Esophagus squamous epithelium (tissue), 5 donors: ENCODE results near the gene ZNF446. TPM values are rescaled to one million over a fixed set of nuclear protein-coding genes. Genes with fewer than 3 reads are reported as not detected.
A peak's percentile ranks its signal among the peaks of the same experiment; 100 is the strongest.
"Not testable (repeated sequence)": the region's sequence is repeated elsewhere in the genome, so short reads cannot be mapped to it uniquely, and the experiment has no call there.

Source experiments
- DNase-seq: peaks from one replicate; lab custom pipeline; 2025; lab: John Stamatoyannopoulos, UW
- H3K27ac ChIP-seq, 4 donors: fragments of 200-600 bp; sonication (generic); one replicate each; pipeline ENCODE4 v1.5.1; 2016 to 2019; ENCODE audit warnings: mild to moderate bottlenecking in 1 of 4
- H3K27me3 ChIP-seq, 4 donors: fragments of 200-600 bp; sonication (generic); 1 replicate in 3 of 4; 2 replicates in 1 of 4; pipeline versions ENCODE4 v1.5.1 to v1.6.0; 2017 to 2021; ENCODE audit warnings: antibody characterized with exemption in 1 of 4
- H3K36me3 ChIP-seq, 3 donors: fragments of 200-600 bp; sonication (generic); one replicate each; pipeline ENCODE4 v1.5.1; 2016 to 2019
- H3K4me1 ChIP-seq, 3 donors: fragments of 200-600 bp; sonication (generic); one replicate each; pipeline ENCODE4 v1.5.1; 2017 to 2019
- H3K4me3 ChIP-seq, 4 donors: fragments of 200-600 bp; sonication (generic); 1 replicate in 3 of 4; 2 replicates in 1 of 4; pipeline ENCODE4 v1.5.1; 2016 to 2019; ENCODE audit warnings: mild to moderate bottlenecking in 2 of 4, moderate library complexity in 1 of 4
- H3K9me3 ChIP-seq, 3 donors: fragments of 200-600 bp; sonication (generic); one replicate each; pipeline ENCODE4 v1.5.1; 2016 to 2019
- POLR2A ChIP-seq, 4 donors: fragments of 450-650 bp; IDR thresholded peaks; one replicate each; pipeline ENCODE4 v1.6.1; 2017; ENCODE audit warnings: antibody characterized with exemption in 4 of 4, mild to moderate bottlenecking in 4 of 4, moderate library complexity in 3 of 4
- WGBS, 2 donors: methylation state at CpG; one replicate each; pipeline ENCODE4 v1.1.5; 2018; 5-methylcytosine and 5-hydroxymethylcytosine counted together
- intact Hi-C: fragments of 100-400 bp; cut with DNase I; formaldehyde crosslinking; loops from one replicate; pipeline ENCODE4 v1.15.0; 2022
- total RNA-seq, 4 donors: library from RNA; depleted of rRNA; stranded (reverse); fragments of >200 nt; gene quantifications; one replicate each; pipeline ENCODE4 v1.1.0, GENCODE V29; 2016
- TF ChIP-seq, protein P1 (sequence below), 6 experiments: fragments of 450-650 bp in 4 of 6; fragments of 200-600 bp in 2 of 6; sonication (generic) in 2 of 6; IDR thresholded peaks; one replicate each; pipeline ENCODE4 v1.5.1; 2016 to 2019; ENCODE audit warnings: antibody characterized with exemption in 6 of 6, mild to moderate bottlenecking in 4 of 6, moderate library complexity in 4 of 6
- donor health status: DM: yes; HTN: yes; CAD: no.

Gene ZNF446
- total RNA-seq, 4 donors from 2014 or later: 6.0 to 13.3 (median 12.1) TPM

DNA sequence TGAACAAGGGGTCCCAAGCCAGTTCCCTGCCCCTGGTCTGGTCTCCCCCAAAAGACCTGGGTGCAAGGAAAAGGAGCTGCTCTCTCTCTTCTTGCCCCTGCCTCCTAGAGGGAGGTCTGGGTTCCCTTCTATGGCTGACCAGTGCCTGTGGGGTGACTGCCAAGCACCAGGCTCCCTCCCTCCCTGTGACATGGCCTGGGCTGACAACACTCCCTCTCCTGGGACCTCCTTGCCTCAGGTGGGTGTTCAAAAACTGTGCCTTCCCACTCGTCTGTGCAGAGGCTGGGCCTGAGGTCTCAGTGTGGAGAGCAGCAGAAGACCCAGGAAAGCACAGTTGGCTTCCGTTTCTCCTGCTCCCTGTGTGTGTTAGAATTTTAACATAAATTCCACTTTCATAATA lies 4.7 kb downstream of the ZNF446 start:
- peaks cover 3 to 40% (median 6%) of the 10 kb centered on the region in 3 donors for H3K36me3 ChIP-seq
- 82 to 100% methylated on average over 1 to 2 of the region's 2 CpGs for WGBS, 2 donors
- DNase-seq: no peak
- TF ChIP-seq, protein P1, sequence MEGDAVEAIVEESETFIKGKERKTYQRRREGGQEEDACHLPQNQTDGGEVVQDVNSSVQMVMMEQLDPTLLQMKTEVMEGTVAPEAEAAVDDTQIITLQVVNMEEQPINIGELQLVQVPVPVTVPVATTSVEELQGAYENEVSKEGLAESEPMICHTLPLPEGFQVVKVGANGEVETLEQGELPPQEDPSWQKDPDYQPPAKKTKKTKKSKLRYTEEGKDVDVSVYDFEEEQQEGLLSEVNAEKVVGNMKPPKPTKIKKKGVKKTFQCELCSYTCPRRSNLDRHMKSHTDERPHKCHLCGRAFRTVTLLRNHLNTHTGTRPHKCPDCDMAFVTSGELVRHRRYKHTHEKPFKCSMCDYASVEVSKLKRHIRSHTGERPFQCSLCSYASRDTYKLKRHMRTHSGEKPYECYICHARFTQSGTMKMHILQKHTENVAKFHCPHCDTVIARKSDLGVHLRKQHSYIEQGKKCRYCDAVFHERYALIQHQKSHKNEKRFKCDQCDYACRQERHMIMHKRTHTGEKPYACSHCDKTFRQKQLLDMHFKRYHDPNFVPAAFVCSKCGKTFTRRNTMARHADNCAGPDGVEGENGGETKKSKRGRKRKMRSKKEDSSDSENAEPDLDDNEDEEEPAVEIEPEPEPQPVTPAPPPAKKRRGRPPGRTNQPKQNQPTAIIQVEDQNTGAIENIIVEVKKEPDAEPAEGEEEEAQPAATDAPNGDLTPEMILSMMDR (IDR thresholded peaks at IDR 0.05): no peak
- no peak for TF ChIP-seq POLR2A (IDR thresholded peaks at IDR 0.05)
- no peaks in the 10 kb centered on the region for H3K27me3 ChIP-seq
- no peak overlapping the region for H3K4me3 ChIP-seq
- no peaks in the 10 kb centered on the region for H3K9me3 ChIP-seq
- intact Hi-C loops: no loop called here
- H3K27ac ChIP-seq: no peak overlapping the region
- peaks cover 7 to 18% (median 10%) of the 10 kb centered on the region in 3 donors for H3K4me1 ChIP-seq

DNA sequence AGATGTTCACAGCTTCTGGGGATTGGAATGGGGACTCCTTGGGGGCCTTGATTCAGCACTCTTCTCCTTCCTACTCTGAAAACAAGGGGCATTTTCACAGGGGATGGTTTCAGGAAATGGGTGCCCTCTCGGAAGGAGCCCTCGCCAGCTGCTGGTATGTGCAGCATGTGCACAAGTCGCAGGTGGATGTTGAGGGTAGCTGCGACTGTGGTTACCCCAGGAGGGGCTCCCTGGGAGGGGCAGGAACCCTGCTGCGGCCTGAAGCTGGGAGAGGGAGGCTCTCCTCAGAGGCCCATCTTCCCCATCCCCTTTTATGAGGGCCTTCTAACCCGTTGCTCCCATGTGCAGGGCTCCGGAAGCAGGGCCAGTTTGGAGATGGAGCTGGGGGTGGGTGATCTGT lies 6.2 kb downstream of the ZNF446 start:
- intact Hi-C loops: no loop called here
- no peak for DNase-seq
- 72 to 100% methylated on average over 2 to 3 of the region's 7 CpGs for WGBS, 2 donors

DNA sequence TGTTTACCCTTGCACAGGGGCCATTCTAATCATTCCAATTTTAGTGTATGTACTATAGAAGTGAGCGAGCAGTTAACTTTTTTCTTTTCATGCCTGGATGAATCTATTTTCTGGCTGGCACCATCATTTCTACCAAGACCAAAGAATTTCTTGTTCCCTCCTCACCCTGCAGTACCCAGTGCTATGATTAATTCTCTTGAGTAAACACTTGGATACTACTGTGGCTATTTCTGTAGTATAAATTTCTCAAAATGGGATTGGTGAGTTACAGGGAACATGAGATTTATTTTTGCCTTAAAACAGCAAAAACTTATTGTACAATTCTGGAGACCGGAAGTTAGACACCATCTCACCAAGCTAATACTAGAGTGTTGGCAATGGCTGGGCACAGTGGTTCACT lies 7.6 kb downstream of the ZNF446 start:
- no peak for TF ChIP-seq POLR2A (IDR thresholded peaks at IDR 0.05)
- TF ChIP-seq, protein P1 (IDR thresholded peaks at IDR 0.05): no peak
- WGBS, 2 donors: 62 to 70% methylated on average over 2 of the region's 2 CpGs

More for the DNA sequence above, 6.2 kb downstream of the ZNF446 start:
- TF ChIP-seq POLR2A (IDR thresholded peaks at IDR 0.05): no peak
- TF ChIP-seq, protein P1 (IDR thresholded peaks at IDR 0.05): no peak
- no peak overlapping the region for H3K27ac ChIP-seq
- H3K36me3 ChIP-seq: peaks cover 3 to 40% (median 6%) of the 10 kb centered on the region in 3 donors
- H3K27me3 ChIP-seq: no peaks in the 10 kb centered on the region
- peaks cover 0 to 8% (median 1%) of the 10 kb centered on the region in 3 donors for H3K4me1 ChIP-seq
- no peaks in the 10 kb centered on the region for H3K9me3 ChIP-seq
- no peak overlapping the region for H3K4me3 ChIP-seq

DNA sequence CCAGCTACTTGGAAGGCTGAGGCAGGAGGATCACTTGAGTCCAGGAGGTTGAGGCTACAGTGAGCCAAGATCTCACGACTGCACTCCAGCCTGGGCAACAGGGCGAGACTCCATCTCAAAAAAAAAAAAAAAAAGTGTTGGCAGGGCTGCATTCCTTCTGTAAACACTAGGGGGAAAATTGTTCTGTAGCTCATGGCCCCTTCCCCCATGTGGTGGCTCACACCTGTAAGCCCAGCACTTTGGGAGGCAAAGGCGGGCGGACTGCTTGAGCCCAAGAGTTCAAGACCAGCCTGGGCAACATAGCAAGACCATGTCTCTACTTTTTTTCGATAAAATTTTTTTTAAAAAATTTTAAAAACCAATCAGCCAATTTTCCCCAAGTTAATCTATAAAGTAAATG lies 8.2 kb downstream of the ZNF446 start:
- H3K27me3 ChIP-seq, DNase-seq, H3K4me3 ChIP-seq, intact Hi-C loops, H3K27ac ChIP-seq, H3K9me3 ChIP-seq: not testable (repeated sequence)
- Histone ChIP-seq H3K4me1 (peaks cover 0 to 18% (median 5%) of the 10 kb centered on the region in 3 donors), H3K36me3 (peaks cover 3 to 22% (median 6%) of the 10 kb centered on the region in 3 donors)
- TF ChIP-seq, protein P1 (IDR thresholded peaks at IDR 0.05): peak in 1 of 6 experiments; percentile 13
- WGBS, 2 donors: 82 to 91% methylated on average over 5 of the region's 5 CpGs

More for the DNA sequence above, 7.6 kb downstream of the ZNF446 start:
- Histone ChIP-seq H3K4me1 (peaks cover 0 to 15% (median 5%) of the 10 kb centered on the region in 3 donors), H3K36me3 (peaks cover 3 to 27% (median 6%) of the 10 kb centered on the region in 3 donors), H3K9me3 (no peaks in the 10 kb centered on the region), H3K4me3 (no peak overlapping the region), H3K27me3 (no peaks in the 10 kb centered on the region), H3K27ac (no peak overlapping the region)
- no peak for DNase-seq
- intact Hi-C loops: no loop called here

DNA sequence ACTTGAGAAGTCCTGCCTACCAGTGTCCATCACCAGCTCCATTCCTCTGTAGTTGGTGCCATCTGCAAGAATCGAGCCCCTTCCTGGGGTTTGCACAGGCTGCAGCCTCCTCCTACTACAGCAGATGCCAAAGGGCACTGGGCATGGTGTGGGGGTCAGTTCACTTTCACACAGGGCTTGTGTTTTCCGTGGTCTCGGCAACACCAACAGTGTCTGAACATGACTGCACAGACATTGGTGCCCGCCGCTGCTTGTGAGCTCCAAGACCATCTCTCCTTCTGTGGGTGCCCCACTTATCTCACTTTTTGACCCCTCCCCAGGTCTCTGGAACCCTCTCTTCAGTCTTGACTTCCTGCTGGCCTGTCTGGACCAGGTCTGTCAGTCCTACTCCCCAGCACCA lies 15.2 kb downstream of the ZNF446 start:
- Histone ChIP-seq H3K36me3 (no peaks in the 10 kb centered on the region), H3K4me1 (peaks cover 0 to 18% (median 5%) of the 10 kb centered on the region in 3 donors), H3K4me3 (no peak overlapping the region), H3K27me3 (no peaks in the 10 kb centered on the region), H3K27ac (no peak overlapping the region), H3K9me3 (no peaks in the 10 kb centered on the region)
- intact Hi-C loops: no loop called here
- no peak for DNase-seq
- 86 to 88% methylated on average over 5 of the region's 5 CpGs for WGBS, 2 donors
- TF ChIP-seq, protein P1 (IDR thresholded peaks at IDR 0.05): no peak
- TF ChIP-seq POLR2A (IDR thresholded peaks at IDR 0.05): no peak
